Measurements from ENCODE around the gene NOD1.

NOD1 gene

GRCh38 chr7:30405179-30405578, 73.4 kb downstream of the NOD1 start:
- TF ChIP-seq TAF1 (IDR thresholded peaks at IDR 0.05; ENCODE audit: borderline replicate concordance, insufficient read depth, low read length), result no peak
- TF ChIP-seq POLR2AphosphoS5 (IDR thresholded peaks at IDR 0.05; ENCODE audit: low read depth, low read length), result no peak
- TF ChIP-seq FOXP2 (optimal IDR thresholded peaks at IDR 0.05; ENCODE audit: borderline replicate concordance, extremely low read depth, extremely low read length, insufficient read depth), result no peak
- TF ChIP-seq SIN3A (IDR thresholded peaks at IDR 0.05; ENCODE audit: borderline replicate concordance, insufficient read depth, low read length), result no peak
- TF ChIP-seq REST (IDR thresholded peaks at IDR 0.05; ENCODE audit: insufficient read depth in 1 of 2, low read depth in 2 of 2, low read length in 2 of 2), result no peak

GRCh38 chr7:30403477-30403876, 75.1 kb downstream of the NOD1 start:
- TF ChIP-seq SIN3A (IDR thresholded peaks at IDR 0.05; ENCODE audit: borderline replicate concordance, insufficient read depth, low read length) (no peak), FOXP2 (optimal IDR thresholded peaks at IDR 0.05; ENCODE audit: borderline replicate concordance, extremely low read depth, extremely low read length, insufficient read depth) (no peak), POLR2AphosphoS5 (IDR thresholded peaks at IDR 0.05; ENCODE audit: low read depth, low read length) (no peak), TAF1 (IDR thresholded peaks at IDR 0.05; ENCODE audit: borderline replicate concordance, insufficient read depth, low read length) (no peak), REST (IDR thresholded peaks at IDR 0.05; ENCODE audit: insufficient read depth in 1 of 2, low read depth in 2 of 2, low read length in 2 of 2) (no peak)

- TF ChIP-seq POLR2AphosphoS5 (IDR thresholded peaks at IDR 0.05; ENCODE audit: low read depth, low read length), result no peak
- TF ChIP-seq TAF1 (IDR thresholded peaks at IDR 0.05; ENCODE audit: borderline replicate concordance, insufficient read depth, low read length), result no peak
- TF ChIP-seq REST (IDR thresholded peaks at IDR 0.05; ENCODE audit: insufficient read depth in 1 of 2, low read depth in 2 of 2, low read length in 2 of 2), result no peak
- no peak for TF ChIP-seq SIN3A (IDR thresholded peaks at IDR 0.05; ENCODE audit: borderline replicate concordance, insufficient read depth, low read length)
- no peak for TF ChIP-seq FOXP2 (optimal IDR thresholded peaks at IDR 0.05; ENCODE audit: borderline replicate concordance, extremely low read depth, extremely low read length, insufficient read depth)
Observed at GRCh38 chr7:30396389-30396788, 82.2 kb downstream of the NOD1 start.

- no peak for TF ChIP-seq POLR2AphosphoS5 (IDR thresholded peaks at IDR 0.05; ENCODE audit: low read depth, low read length)
- no peak for TF ChIP-seq REST (IDR thresholded peaks at IDR 0.05; ENCODE audit: insufficient read depth in 1 of 2, low read depth in 2 of 2, low read length in 2 of 2)
- TF ChIP-seq TAF1 (IDR thresholded peaks at IDR 0.05; ENCODE audit: borderline replicate concordance, insufficient read depth, low read length), result no peak
- no peak for TF ChIP-seq SIN3A (IDR thresholded peaks at IDR 0.05; ENCODE audit: borderline replicate concordance, insufficient read depth, low read length)
- TF ChIP-seq FOXP2 (optimal IDR thresholded peaks at IDR 0.05; ENCODE audit: borderline replicate concordance, extremely low read depth, extremely low read length, insufficient read depth), result no peak
Observed at GRCh38 chr7:30395676-30396075, 82.9 kb downstream of the NOD1 start.

- TF ChIP-seq SIN3A (IDR thresholded peaks at IDR 0.05; ENCODE audit: borderline replicate concordance, insufficient read depth, low read length) (no peak), POLR2AphosphoS5 (IDR thresholded peaks at IDR 0.05; ENCODE audit: low read depth, low read length) (no peak), FOXP2 (optimal IDR thresholded peaks at IDR 0.05; ENCODE audit: borderline replicate concordance, extremely low read depth, extremely low read length, insufficient read depth) (no peak), TAF1 (IDR thresholded peaks at IDR 0.05; ENCODE audit: borderline replicate concordance, insufficient read depth, low read length) (no peak), REST (IDR thresholded peaks at IDR 0.05; ENCODE audit: insufficient read depth in 1 of 2, low read depth in 2 of 2, low read length in 2 of 2) (no peak)
Observed at GRCh38 chr7:30391806-30392205, 86.8 kb downstream of the NOD1 start.

Measured in PFSK-1 (cell line).